ENCODE measurements around the gene SSH2.

GRCh38 chr17:29821897-29822296 is 108.1 kb downstream of the SSH2 start:
- TF ChIP-seq CTCF (IDR thresholded peaks at IDR 0.05): no peak
- no peak for TF ChIP-seq YY1 (IDR thresholded peaks at IDR 0.05; ENCODE audit: low read depth)
- no peak for TF ChIP-seq MXI1 (IDR thresholded peaks at IDR 0.05; ENCODE audit: low read depth, low read length)
- TF ChIP-seq IRF3 (IDR thresholded peaks at IDR 0.05; ENCODE audit: low read depth, low read length): no peak
- no peak for TF ChIP-seq POLR2AphosphoS5 (IDR thresholded peaks at IDR 0.05; ENCODE audit: low read depth, low read length)
- TF ChIP-seq TAF1 (IDR thresholded peaks at IDR 0.05; ENCODE audit: borderline replicate concordance, low read depth, low read length): no peak
- TF ChIP-seq EP300 (IDR thresholded peaks at IDR 0.05; ENCODE audit: borderline replicate concordance in 1 of 2, low read depth in 1 of 2, low read length in 1 of 2): no peak

Data from SK-N-SH (cell line).